Stimulated activated CD4-positive, alpha-beta T cell treated with anti-CD3 and anti-CD28 coated beads, Interleukin-2, amount 100 ng/mL, for 4 hours (primary cell): Measurements from ENCODE around the gene DAP.

Experiments
- DNase-seq: peaks from one replicate; pipeline ENCODE4 v3.0.0-alpha.2; 2020; ENCODE audit warnings: low read depth

Gene DAP

GRCh38 chr5:10709933-10710332 lies 51.1 kb downstream of the DAP start:
- no peak for DNase-seq

GRCh38 chr5:10709409-10709808 lies 51.6 kb downstream of the DAP start:
- DNase-seq, result no peak

- DNase-seq, result no peak
Measured at GRCh38 chr5:10708189-10708944, 52.7 kb downstream of the DAP start.

- DNase-seq, result no peak
Measured at GRCh38 chr5:10707198-10708142, 53.6 kb downstream of the DAP start.

GRCh38 chr5:10706326-10706725 lies 54.7 kb downstream of the DAP start:
- DNase-seq, result no peak

DNA sequence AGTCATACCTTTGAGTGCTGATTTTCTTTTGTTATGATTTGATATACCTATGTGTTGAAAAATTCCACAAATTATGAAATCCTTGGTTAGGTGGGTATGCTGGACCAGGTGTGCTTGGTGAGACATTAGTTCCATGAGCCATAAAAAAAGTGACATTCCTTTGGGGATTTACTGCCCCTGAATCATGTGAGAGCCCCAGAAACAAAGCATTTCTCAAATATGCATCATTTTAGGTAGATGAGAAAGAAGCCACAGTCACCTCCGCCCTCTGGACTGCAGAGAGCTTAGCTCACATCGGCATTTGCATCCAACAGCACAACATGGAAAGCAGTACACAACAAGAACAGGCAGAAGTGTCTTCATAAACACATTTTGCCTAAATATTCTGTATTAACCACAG lies 55.3 kb downstream of the DAP start:
- DNase-seq, result no peak

DNA sequence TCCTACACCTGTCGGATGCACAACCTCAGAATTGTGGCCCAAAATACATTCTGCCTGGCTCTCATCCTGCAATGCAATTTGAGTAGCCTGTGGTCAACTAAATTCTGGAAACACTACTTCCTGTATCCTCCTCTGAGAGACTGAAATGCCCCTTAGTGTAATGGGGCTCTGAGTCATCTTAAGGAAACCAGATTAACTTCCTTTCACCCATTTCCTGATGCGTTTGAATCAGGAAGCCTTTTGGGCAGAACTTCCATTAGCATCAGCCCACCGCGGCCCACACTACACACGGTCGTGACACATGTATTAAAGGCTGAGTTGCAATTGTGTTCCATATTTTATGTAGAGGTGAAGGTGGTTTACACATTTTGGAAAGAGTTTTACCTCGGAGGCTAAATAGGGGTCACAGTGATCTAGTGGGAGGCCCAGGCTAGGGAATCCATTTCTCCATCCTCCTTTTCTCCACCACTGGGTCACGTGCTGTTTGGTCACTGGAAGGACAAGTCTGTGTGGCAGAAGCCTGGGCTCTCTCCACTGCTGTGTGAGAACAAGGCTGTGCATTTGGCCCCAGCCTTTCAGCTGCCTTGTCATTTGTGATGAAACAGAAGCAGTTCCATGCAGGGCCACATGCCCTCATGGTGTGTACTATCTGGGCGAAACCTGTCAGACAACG lies 55.9 kb downstream of the DAP start:
- no peak for DNase-seq

DNA sequence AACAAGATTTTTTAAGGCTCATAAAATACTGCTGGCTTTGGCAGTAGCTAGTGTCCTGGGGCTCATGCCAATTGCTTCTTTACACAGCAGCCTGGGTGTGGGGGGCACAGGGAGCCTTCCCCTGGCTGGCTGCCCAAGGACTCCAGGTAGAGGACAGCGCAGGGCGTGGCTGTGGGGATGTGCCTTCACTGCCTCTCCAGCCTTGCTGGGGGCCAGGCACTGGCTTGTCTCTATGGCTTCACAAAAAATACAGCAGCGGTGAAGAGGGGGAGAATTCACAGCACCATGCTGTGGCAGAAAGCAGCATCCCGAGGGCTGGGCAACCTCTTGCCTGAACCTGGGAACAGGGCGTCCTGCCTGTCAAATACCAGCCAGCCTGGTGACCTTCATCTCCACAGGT lies 57.4 kb downstream of the DAP start:
- DNase-seq, result no peak

DNA sequence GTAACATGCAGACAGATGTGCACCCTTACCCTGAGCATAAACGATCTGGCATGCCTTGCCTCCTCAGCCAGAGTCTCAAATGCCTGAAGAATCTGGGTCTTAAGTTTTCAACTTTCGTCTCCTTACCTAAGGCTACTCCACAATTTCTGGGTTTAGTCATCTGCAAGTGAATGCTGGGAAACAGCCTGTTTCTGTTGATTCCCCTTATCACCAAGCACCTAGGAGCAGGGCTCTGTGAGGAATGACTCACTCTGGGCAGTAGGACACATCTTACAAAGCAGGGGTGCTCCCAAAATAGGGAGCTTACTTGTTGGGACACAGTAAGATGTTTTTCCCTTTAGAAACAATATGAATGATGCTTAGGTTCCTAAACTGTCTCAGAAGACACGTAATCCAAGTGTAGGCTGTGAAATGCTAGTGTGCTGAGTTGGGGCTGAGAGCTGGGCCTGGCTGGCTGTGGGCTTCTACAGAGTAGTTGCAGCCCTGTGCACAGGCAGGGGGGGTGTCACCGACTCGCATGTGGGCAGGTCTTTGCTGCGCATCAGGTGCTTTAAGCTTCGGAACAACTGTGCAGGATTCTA lies 58.0 kb downstream of the DAP start:
- DNase-seq, result no peak

DNA sequence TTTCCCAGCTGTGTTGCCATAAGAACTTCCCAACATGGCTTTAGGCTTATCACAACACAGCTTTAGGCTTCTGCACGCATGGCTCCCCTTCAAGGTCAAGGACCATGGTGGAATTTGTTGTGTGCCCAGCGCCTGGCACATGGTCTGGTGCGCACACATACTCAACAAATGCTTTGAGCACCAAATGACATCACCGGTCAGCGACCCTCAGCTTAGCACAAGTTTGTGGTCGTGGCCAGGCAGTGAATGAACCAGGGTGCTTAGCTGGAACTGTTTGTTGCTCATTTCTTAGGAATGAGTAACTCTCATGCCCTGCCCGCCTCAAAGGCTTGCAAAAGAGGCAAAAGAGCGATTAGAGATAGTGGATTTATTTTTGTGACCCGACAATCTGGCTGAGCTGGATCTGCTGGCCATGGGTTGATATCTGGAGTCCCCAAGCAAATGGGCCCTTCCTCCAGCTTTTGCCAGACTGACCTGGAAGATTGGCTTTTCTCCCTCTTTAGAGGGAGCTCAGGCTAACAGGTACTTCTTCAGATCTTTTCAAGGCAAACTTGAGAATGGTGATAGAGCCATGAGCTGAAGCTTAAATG lies 58.9 kb downstream of the DAP start:
- no peak for DNase-seq

DNA sequence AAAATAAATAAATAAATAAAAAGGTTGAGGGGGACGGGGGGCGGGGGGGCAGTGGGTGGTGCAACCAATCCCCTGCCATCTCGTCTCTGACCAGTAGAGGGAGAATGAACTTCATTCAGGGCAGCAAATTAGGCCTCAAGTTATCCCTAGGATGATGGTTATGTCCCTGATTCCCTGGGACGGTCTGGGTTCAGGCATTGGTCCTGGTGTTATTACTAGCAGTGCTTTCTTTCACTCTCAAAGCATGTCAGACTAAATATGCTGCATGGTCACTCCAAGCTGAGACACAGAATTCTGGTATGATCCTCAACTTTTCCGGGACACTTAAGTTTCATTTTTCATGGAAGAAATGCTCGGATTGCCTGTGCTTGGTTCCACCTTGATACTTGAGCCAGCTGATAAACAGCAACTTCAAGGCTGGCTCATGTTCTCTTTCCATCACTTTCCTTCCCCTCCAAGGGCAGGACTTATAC lies 59.4 kb downstream of the DAP start:
- peak; percentile 10 for DNase-seq

GRCh38 chr5:10700516-10700915 lies 60.5 kb downstream of the DAP start:
- DNase-seq, result no peak

DNA sequence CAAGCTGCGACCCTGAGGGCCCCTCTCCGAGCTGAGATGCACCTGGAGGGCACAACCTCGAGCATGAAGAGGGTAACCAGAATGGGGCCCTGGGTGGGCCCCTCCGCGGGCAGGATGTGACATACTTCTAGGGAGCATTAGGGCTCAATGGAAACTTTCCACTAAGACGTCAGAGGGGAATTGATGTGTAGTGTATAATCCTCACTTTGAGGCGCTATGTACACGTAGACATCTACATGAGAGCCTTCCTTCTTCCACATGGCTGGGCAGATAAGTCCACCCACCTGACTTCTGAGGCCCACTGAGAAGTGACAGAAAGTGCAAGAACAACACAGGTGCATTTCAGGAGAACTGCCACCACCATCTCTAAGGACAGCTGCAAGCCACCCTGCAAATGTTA lies 61.0 kb downstream of the DAP start:
- DNase-seq, result no peak

GRCh38 chr5:10699281-10699874 lies 61.7 kb downstream of the DAP start:
- DNase-seq, result no peak

DNA sequence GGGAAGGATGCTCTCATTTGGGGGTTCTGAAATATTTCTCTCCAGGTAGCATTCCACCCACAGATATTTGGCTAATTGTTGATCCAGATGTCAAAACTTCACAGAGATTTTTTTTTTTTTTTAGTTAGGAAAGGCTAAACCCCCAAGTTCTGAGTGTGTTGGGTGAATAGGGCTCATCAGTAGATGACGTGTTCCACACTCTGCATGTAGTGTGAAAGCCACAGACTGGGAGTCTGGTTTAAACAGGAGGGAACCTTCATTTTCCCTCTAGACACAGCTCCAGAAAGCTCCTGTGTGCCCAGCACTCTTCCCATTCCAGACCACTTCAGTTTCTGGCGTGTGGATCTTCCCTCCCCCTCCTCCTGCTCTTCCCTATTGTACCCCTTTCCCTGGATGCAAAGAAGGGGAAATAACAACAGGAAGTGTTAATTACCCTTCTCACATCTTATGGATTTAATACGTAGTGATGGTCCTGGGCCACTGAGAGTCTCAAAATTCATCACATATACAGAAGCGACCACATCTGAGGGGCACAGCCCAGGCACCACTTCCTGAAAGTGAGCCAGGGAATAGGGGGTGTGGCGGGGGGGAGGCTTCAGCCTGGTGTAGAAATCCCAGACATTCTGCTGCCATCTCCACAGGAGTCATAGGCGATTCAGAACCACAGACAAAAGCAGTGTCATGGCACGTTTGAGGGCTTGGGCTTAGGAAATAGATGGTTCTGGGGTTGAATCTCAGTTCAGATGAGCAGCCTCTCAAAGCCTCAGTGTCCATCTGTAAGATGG lies 65.1 kb downstream of the DAP start:
- no peak for DNase-seq

DNA sequence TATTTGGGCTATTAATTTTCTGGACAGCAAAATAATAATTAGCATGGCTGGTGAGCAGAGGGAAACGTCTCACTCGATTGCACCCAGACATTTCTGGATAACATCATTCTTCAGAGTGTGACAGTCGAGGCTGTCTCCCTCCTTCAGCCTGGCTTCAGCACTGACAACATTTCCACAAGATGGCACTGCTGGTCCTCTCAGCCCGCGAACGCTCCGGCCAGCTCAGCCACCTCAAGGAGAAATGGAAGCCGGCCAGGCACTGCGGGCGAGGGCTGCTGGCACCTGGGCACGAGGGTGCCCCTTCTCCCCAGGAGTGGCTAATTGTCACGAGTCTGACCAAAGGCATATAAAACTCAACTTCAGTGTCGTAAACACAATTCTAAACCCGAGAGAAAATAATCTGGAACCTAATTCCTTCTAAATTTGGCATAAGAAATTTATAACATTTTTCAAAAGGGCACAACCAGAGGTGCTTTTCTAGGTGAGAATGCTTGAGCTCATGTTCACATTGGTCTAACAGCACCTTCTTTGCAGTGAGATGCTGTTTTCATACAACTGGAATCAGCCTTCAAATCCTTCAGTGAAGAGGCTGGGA lies 65.9 kb downstream of the DAP start:
- no peak for DNase-seq

DNA sequence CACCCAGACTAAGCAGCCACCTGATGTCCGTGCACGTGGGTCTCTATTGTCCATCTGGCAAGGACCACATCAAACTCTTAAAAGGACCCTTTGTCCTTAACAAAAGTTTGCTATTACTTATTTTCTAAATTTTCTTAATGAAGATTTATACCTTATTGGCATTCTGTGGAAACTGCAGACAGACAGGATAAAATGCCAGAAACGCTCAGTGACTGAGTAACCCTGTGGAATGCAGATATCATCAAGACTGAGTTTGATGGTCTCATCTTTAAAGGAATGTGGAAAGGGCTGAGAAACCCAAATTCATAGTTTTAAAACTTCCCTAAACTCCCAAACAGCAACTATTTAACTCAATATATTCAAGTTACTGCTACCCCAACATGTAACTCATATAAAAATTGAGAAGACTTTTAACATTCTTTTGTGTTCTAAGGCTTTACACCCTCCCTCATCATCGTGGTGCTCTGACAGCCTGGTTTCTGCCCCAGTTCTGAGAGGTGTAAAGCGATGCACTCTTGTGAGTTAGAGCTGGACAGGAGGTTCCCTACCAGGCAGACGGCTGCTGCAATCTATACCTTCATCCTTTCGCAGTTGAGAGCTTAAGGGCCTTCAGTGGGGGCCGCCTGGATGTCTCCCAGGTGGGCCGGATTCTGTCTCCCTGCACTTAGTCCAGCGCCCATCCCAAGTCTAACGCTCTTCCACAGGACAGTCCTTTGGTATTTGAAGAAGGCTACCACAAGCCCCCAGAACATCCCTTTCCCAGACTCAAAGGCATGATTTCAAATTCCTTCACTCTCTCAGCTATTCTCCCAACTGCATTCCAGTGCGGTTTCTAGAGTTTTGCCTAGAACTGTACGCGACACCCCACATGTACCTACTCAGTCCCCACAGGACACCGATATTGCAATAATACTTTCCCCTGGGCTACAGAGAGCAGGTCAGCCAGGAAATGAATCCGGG lies 68.9 kb downstream of the DAP start:
- no peak for DNase-seq

- DNase-seq, result no peak
Measured at GRCh38 chr5:10690460-10691440, 70.3 kb downstream of the DAP start.
